ENCODE measurements around the gene U2AF2.

DNA sequence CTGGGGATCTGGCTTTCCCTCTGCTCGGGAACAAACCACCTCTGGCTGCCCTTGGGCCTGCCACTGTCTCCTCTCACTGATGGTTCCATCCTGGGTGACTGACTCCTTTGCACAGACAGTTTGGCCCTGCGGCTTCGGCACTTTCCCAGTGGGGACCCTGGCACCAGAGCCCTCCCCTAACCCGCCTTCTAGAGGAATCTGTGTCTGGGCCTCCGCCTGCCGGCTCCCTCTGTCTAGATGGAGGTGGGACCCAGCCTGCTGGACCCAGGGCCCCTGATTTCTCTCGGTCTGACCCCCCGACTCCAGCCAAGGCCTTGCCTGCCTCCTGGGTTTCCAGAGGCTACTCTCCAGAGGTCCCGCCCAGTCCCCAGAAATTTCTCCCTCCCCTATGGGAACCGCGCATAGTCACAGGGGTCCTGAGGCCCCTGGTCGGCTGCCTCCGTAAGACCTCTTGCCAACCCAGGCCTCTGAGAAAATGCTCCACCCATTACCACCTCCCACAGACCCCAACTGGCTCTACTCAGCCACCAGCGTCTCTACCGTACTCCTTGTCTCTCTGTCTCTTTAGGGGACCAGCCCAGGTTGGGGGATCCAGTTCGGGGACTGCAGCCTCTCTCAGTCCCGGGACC is 4.1 kb upstream of the U2AF2 start:
- TF ChIP-seq, protein P1, sequence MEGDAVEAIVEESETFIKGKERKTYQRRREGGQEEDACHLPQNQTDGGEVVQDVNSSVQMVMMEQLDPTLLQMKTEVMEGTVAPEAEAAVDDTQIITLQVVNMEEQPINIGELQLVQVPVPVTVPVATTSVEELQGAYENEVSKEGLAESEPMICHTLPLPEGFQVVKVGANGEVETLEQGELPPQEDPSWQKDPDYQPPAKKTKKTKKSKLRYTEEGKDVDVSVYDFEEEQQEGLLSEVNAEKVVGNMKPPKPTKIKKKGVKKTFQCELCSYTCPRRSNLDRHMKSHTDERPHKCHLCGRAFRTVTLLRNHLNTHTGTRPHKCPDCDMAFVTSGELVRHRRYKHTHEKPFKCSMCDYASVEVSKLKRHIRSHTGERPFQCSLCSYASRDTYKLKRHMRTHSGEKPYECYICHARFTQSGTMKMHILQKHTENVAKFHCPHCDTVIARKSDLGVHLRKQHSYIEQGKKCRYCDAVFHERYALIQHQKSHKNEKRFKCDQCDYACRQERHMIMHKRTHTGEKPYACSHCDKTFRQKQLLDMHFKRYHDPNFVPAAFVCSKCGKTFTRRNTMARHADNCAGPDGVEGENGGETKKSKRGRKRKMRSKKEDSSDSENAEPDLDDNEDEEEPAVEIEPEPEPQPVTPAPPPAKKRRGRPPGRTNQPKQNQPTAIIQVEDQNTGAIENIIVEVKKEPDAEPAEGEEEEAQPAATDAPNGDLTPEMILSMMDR (IDR thresholded peaks at IDR 0.05), result no peak
- TF ChIP-seq POLR2A (IDR thresholded peaks at IDR 0.05), result no peak

All from ovary (tissue), 3 donors.